Measurements from ENCODE around the gene PDE6B. TPM values are rescaled to one million over a fixed set of nuclear protein-coding genes. Genes with fewer than 3 reads are reported as not detected.

The PDE6B gene
- total RNA-seq, 4 donors from 2014 or later: 0.32 to 5.6 (median 2.9) TPM

GRCh38 chr4:628821-629635, 3.7 kb downstream of the PDE6B start:
- DNase-seq (ENCODE audit: low spot score): no peak
- no peak for TF ChIP-seq CTCF (IDR thresholded peaks at IDR 0.05)
- ATAC-seq (ENCODE audit: low FRiP score): no peak

GRCh38 chr4:629636-629914, 4.2 kb downstream of the PDE6B start:
- DNase-seq (ENCODE audit: low spot score) (no peak), ATAC-seq (ENCODE audit: low FRiP score) (no peak)
- TF ChIP-seq CTCF (IDR thresholded peaks at IDR 0.05): no peak

GRCh38 chr4:629915-630641, 4.7 kb downstream of the PDE6B start:
- ATAC-seq (ENCODE audit: low FRiP score) (no peak), DNase-seq (ENCODE audit: low spot score) (no peak)
- TF ChIP-seq CTCF (IDR thresholded peaks at IDR 0.05): no peak

- TF ChIP-seq CTCF (IDR thresholded peaks at IDR 0.05): no peak
- DNase-seq (ENCODE audit: low spot score): no peak
- ATAC-seq (ENCODE audit: low FRiP score): no peak
Observed at GRCh38 chr4:630656-631055, 5.3 kb downstream of the PDE6B start.

GRCh38 chr4:632196-632790, 6.9 kb downstream of the PDE6B start:
- no peak for ATAC-seq (ENCODE audit: low FRiP score)
- TF ChIP-seq CTCF (IDR thresholded peaks at IDR 0.05): no peak
- no peak for DNase-seq (ENCODE audit: low spot score)

GRCh38 chr4:632926-633325, 7.6 kb downstream of the PDE6B start:
- no peak for DNase-seq (ENCODE audit: low spot score)

More at GRCh38 chr4:632926-633325, 7.6 kb downstream of the PDE6B start:
- no peak for TF ChIP-seq CTCF (IDR thresholded peaks at IDR 0.05)
- ATAC-seq (ENCODE audit: low FRiP score): no peak

Measured in omental fat pad (tissue), 4 donors.